ENCODE measurements around the gene MAN1A1. TPM values are rescaled to one million over a fixed set of nuclear protein-coding genes. Genes with fewer than 3 reads are reported as not detected.
"Not testable (repeated sequence)": the region's sequence is repeated elsewhere in the genome, so short reads cannot be mapped to it uniquely, and the experiment has no call there.

MAN1A1 gene
- polyA plus RNA-seq (2014; cell fraction: cytosol; rRNA removed): 23.8 and 24.9 TPM in 2 replicates
- polyA plus RNA-seq (2014; cell fraction: nucleus; rRNA removed): 12.8 and 12.9 TPM in 2 replicates

DNA sequence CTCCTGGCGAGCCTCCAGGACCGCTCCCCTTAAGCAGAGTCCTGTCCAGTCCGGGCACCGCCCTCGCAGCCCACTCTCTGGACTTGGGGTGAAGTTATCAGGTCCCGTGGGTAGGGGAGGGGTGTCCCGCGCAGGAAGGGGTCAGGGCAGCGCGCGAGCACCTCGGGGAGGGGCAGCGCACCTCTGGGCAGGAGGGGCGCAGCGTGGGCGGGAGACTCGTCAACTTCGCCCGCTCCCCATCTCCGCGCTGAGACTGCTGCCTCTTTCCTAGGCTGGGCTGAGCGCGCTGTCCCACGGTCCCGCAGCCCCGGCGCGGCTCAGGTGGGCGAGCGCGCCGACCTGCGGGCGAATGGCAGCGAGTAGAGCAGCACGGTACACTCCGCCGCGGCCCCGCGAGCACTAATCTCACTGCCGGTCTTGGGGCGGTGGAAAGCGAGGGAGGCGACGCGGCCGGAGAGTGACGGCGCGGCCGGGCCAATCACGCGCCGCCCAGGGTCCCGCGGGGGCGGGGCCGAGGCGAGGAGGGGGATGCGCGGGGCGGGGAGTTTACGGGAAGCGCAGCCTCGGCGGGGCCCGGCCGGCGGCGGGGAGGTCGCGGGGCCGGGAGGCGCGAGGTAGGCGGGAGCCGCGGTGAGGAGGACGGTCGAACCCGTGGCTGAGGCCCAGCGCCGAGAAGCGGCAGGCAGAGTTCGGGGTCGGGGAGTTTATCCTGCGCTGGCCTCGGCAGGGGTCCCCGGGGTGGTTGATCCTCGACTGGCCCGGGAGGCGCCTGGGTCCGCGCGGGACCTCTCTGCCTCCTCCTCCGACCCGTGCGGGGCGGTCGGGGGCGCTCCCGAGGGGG, at the start of gene MAN1A1:
MAN1A1 (minus strand) TSS at position 401 of the 841 bp plus-strand sequence. CDS start 696 bp downstream, outside the sequence.
- DNase-seq (ENCODE audit: low spot score): peak; percentile 89

DNA sequence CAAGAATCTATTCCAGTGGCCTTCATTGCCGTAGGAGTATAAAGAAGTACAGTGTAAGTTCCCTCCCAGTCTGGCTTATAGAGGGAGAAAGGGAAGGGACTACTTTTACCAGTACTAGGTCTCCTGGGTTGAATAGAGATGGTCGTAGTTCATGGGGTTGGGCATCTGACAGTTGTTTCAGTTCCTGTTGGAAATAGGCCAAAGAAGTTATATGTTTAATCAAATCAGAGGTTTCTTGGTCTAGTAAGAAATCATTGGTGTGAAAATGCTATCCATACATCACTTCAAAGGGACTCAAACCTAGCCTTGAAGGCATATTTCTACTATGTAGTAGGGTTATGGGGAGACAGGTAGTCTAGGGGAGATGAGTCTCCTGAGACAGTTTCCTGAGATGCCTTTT, 45.6 kb upstream of the MAN1A1 start:
- no peak for DNase-seq (ENCODE audit: low spot score)

DNA sequence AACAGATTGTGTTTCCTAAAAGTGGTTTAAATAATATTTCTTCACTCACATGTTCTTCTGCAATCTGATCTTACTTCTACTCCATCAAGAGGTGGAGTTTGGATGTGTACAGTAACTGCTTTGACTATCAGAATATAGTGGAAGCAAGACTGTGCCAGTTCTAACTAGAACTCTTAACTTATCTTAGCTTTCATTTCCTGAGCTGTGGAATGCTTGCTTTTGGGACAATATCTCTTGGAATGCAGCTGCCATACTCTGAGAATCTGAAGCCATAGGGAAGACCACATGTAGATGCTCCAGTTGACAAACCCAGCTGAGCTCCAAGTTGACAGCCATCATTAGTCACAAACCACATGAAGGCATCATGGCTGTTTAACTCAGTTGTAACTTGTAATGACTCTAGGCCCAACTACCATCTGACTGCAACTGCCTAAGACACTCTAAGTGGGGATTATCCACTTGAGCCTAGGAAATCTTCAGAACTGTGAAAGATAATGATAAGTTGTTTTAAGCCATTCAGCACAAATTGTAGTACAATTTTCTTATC, 40.8 kb upstream of the MAN1A1 start:
- no peak for DNase-seq (ENCODE audit: low spot score)

DNA sequence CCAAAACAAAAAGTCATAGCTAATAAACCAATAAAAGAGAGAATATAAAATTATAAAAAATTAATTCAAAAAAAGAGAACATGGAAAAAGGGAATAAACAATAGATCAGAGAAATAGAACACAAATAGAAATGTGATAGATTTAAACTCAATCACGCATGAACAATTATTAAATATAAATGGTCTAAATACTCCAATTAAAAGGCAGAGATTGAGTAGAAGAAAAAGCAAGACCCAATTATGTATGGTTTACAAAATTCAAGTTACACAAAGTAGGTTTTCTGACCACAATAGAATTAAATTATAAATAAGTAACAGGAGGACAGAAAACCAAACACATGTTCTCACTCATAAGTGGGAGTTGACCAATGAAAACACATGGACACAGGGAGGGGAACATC, 36.4 kb upstream of the MAN1A1 start:
- no peak for DNase-seq (ENCODE audit: low spot score)

DNA sequence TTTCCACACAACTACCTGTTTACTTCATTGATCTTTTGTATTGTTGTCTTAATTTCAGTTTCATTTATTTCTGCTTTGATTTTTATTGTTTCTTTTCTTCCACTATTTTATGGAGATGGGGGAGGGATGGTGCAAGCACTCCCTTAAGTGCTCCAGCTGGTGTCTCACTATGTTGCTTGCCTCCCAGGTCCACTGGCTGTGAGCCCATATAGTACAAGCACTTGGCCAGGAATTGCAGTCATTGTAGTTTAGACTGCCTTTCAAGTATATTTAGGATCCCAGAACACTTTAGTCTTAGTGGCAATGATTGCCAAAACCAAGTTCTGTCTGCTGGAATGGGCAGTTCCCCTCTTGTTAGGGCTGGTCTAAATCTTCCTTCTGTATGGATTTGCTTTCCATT, 34.9 kb upstream of the MAN1A1 start:
- no peak for DNase-seq (ENCODE audit: low spot score)

DNA sequence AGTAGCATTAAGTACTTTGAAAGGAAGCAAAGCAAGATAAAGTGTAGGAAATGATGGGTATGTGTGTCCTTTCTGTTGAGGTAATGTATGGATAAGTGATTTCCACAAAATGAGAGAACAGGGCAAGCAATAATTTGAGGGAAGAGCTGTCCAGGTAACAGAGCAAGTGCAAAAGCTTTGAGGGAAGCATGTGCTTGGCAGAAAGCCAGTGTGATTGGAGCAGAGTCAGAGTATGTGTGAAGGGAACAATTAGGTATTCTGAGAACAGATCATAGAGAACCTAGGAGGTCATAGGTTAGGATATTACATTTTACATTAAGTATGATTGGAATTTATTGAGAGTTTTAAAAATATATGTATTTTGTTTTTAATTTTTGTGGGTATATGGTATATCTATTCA, 30.2 kb upstream of the MAN1A1 start:
- no peak for DNase-seq (ENCODE audit: low spot score)

DNA sequence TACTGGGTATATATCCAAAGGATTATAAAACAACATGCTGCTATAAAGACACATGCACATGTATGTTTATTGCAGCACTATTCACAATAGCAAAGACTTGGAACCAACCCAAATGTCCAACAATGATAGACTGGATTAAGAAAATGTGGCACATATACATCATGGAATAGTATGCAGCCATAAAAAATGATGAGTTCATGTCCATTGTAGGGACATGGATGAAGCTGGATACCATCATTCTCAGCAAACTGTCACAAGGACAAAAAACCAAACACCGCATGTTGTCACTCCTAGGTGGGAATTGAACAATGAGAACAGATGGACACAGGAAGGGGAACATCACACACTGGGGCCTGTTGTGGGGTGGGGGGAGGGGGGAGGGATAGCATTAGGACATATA, 27.5 kb upstream of the MAN1A1 start:
- not testable (repeated sequence) for DNase-seq (ENCODE audit: low spot score)

DNA sequence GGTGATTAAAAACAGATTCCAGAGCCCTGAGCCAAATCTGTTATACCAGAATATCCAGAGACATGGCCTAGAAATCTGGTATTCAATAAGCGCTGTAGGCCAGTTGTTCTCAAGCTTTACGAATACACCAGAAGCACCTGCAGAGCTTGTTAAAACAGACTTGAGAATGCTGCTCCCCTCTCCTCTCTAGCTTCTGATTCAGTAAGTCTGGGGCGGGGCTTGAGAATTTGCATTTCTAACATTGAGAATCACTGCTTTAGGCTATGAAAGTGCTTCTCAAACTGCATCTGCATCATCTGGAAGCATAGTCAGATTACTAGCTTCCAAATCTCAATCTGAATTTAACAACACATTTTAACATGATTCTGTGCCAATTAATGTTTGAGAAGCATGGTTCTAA, 20.5 kb upstream of the MAN1A1 start:
- no peak for DNase-seq (ENCODE audit: low spot score)

DNA sequence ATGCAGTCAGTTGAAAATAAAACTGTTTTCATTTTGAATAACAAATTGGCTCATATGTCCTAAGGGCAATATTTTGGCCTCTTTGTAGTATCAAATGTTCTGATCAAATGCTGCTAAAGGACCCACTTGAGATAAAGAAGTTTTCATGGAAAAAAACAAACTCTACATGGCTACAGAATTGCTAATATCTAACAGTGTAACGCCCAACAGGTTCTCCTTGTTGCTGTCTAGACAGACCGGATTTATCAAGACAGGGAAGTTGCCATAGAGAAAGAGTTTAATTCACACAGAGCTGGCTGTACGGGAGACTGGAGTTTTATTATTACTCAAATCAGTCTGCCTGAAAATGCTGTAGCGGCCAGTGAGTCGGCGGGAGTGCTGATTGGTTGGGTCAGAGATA, 19.4 kb upstream of the MAN1A1 start:
- DNase-seq (ENCODE audit: low spot score): no peak

DNA sequence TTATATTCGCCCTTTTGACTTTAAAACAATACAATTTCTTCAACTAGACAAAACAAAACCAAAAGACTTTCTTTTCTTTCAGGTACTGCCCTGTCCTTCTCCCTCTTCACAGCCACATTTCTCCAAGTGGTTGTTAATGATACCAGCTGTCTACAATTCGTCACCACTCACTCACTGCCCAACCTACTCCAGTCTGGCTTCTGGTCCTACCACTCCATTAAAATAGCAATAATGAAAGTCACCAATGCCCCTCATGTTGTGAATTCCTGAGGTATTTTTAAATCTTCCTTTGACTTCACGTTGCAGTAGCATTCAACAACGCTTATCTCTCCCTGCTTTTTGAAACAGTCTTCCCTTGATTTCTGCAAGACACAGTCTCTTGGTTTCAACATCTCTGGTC, 11.6 kb upstream of the MAN1A1 start:
- no peak for DNase-seq (ENCODE audit: low spot score)

DNA sequence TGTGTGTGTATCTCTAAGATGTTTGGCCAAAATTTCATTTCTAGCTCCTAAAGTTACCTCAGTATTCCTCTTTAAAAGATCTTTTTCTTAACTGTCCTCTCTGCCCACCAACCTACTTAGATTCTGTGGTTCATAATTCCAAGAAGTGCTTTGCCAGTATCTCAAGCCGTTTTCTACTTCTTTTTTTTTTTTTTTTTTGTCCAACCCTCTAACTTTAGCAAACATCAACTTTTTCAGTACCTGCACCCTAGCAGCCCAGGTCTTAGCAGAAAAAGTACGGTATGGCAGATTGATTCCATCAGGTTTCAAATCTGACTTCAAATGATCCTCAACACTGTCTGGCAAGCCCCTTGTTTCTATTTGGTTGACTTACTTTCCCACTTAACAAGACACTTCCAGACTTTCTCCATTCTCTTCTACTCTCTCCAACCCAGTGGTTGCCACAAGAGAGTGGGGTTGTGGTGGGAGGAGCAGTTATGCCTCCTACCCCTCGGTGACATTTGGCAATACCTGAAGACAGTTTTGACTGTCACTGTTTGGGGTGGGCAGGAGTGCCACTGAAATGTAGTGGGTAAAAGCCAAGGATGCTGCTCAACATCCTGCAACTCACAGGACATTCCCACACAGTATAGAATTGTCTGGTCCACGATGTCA, 10.8 kb upstream of the MAN1A1 start:
- no peak for DNase-seq (ENCODE audit: low spot score)

DNA sequence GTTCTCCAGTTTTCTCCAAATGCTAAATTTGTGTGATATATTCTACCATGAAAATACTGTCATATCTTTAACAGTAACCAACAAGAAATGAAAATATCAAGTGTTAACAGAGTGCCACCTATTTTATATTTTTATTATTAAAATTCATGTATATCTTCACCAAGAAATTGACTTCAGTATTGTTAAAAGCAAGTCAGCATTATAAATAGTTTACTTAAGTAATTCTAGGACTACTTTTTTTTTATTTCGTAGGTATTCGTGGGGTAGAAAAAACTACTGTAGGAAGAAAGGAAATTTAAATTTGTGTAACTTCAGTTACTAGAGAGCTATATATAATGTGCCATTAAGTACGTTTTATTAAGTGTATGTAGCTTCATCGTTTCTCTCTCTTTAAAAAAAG, 6.3 kb upstream of the MAN1A1 start:
- no peak for DNase-seq (ENCODE audit: low spot score)

DNA sequence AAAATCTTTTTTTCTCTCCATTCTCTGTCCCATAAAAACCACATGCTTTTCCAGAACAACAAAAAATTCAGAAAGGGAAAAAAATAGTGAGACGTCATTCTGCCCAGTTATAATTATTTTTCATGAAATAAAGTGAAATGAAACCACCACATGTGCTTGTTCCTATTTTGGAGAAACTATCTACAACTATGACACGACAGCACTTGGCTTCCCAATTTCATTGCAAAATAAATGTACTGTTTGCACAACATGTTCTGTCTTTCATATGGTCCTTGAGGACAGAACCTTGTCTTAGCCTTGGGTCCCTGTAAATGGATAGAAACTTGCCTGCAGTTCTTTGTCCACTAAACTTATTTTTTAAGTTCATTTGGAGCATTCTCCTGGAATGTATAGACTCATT, 5.6 kb upstream of the MAN1A1 start:
- no peak for DNase-seq (ENCODE audit: low spot score)

DNA sequence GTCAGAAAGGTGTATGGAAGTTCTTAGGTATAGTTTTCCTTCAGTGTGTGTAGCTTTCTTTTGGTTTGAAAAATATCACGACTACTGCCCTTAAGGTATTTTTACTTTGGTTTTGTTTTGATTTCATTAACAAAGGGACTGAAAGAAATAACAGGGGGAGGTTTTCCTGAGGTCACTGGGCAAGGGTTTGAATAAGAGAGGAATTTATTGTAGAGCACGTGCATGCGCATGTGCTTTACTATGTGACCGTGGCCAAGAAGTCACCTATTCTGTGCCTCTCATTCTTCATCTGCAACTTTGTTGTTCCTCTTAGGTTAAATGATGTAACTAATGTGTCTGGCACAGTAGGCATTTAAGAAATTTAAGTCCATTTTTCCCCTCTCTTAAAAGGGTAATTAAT, 4.1 kb upstream of the MAN1A1 start:
- DNase-seq (ENCODE audit: low spot score): no peak

DNA sequence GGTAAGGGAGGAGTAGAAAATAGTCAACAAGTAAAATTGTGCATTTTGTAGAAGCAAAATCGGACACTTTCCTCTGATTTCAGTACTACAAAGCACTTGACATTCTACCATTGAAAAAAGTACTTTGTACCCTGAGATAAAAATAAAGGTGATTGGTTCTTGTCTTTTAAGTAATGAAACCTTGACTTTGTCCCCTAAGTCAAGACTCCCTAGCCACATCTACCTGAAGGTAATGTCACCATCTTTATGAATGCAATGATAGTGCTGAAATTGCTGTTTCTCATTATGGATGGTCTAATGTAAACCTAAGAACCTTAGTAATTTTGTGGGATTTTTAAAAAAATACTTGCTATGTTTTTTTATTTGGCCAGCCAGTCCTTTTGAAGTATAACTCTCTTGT, 2.4 kb upstream of the MAN1A1 start:
- no peak for DNase-seq (ENCODE audit: low spot score)

DNA sequence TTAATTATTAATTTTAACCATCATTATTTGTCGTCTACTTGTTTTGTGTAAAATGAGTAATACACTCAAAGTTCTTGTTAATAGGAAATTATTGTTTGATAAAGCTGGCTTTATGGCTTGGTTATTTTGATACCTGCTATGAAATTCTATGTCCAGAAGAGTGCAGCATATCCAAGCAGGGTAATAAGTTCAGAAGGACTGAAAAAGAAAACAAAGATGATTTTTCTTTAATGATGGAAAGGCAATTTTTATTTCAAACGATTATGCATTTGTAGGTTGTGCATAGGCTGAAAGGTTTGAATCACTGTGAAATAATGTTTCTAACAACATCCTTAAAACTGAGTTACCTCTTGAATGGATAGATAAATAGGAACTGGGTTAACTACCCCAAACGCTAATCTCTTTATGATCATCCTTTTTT, 1.4 kb upstream of the MAN1A1 start:
- DNase-seq (ENCODE audit: low spot score): peak; percentile 42

DNA sequence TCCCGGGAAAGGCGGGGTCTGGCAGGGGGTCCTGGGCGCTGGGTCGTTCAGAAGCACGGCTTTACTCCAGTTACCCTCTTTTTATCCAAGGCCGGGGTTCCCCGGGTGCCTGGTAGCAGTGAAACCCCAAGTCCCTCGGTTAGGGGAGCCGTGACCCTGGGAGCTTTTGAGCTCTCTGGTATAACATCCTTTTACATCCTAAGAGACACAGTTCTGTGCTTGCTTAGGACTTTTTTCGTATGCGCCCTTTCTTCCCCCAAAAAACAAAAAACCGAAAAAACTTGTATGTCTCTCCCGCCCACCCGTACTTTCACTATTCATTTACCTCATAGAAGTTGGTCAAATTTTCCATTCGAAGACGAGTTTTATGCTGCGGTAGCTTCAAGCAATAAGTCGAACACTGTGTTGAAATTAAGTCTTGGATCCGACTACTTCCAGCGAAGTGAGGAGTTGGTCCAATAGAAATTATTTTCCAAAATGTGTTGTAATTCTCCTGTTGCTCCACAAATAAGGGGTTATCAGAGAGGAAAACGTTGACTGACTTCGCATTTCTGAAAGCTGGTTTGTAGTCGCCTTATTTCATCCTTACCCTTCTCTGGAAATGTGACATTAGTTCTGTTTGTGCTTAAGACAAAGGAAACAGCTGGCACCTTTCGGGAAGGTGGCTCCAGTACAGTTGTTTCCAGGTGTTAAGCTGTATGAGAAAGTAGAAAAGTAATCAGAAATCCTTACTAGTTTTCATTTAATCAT, 816 bp upstream of the MAN1A1 start:
- peak; percentile 28 for DNase-seq (ENCODE audit: low spot score)

DNA sequence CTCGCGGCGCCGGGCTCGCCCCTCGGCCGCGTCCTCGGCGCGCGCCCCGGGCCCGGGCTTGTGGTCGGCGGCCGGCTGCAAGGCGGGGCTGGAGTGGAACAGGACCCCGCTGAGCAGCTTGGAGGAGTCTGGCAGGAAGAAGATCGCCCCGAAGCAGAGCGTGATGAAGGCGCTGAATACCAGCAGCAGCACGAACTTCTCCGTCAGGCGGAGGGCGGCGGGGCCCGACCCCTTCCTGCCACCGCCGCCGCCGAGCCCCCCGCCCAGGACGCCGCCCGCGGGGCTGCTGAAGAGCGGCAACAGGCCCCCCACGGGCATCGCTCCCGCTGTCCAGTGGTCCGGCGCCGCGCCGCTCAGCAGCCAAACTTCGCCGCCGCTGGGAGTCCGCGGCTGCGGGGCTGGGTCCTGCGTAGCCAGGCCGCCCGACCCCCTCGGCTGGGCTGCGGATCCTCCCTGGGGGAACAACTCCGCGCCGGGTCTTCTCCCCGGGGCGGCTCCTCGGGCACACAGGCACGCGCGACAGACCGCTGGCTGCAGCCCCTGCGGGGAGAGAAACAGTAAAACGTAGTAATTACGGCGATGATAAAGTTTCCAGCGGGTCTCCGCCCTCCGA, 707 bp downstream of the MAN1A1 start:
- DNase-seq (ENCODE audit: low spot score): no peak

DNA sequence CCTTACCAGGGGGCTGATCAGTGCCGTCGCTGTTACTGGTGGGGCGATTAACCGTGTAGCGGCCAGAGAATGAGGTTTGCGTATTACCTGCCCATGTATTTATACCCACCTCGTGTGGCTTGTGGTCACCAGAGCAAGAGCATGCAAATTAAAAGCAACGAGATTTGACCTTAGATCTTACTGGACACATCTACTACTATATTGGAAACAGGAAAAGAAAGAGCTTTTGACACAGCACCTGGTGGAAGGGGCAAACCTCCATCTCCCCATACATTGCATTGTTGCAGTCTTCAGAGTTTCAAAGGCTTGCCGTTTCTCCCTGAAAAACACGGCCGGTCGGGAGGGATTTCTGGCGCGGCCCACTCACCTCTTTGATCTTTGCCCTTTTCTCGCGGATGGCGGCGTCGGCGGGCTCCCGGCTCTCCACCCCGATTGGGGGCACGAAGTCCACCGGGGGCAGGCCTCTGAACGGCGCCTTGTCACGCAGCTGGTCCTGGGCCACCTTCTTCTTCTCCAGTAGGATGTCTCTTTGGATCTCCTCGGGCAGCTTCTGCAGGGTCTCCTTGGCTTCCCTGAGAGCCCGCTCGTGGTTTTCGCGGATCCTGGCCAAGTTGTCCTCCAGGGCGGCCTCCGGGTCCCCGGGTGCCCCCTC, 1.3 kb downstream of the MAN1A1 start:
- DNase-seq (ENCODE audit: low spot score): no peak

DNA sequence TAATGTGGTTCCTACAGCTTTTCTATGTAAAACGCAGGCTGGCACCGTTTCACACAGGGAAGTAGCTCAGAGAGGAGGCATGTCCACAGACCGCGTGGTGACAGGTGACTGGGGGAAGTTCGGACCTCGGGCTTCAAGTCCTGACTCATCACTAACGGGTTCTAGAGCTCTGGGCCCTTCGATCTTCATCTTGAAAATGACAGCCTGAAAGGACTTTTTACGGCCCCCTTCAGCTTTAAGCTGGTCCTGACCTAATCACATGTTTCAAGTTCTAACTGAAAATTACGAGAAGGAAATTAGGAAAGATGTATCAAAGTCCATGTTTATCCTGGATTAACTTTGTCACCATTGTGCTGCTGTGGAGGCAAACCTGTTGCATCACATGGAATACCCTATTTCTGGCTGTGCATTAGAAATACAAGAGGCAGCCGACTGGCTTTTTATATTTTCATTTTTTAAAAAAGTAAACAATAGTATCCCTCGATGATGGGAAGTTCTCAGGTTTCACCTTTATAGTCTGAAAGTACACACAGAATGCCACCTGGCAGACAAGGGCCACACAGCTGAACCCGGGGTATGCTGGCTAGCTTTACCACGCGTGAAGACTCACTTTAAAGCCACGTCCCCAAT, 2.0 kb downstream of the MAN1A1 start:
- DNase-seq (ENCODE audit: low spot score): no peak

DNA sequence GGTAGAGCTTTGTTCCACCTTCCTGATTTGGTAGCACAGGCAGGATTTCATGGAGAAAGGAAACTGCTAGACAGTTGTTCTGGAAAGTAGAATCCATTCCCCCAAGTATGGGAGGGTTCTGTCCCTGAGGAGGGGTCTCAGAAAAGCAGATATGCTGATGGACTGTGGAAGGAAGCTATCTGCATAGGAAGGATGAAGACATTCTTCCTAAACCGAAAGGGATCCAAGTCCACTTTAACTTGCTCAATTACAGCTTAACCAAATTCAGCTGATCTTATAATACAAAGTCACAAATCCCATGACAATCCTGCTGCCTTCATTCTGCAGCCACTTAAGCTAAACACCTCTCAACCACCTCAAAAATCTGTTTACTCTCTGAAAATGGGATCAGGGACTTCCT, 2.6 kb downstream of the MAN1A1 start:
- DNase-seq (ENCODE audit: low spot score): no peak

Measured in SK-N-DZ (cell line).